GM13977 (cell line): ENCODE measurements around the gene NTRK2.
A peak's percentile ranks its signal among the peaks of the same experiment; 100 is the strongest.

Experiments used
- DNase-seq: peaks from one replicate; pipeline ENCODE4 v3.0.0; 2012; ENCODE audit warnings: low spot score
- in situ Hi-C: fragments of 300-500 bp; cut with MboI; formaldehyde crosslinking; loops from one replicate; pipeline ENCODE4 v1.12.0; 2022; ENCODE audit warnings: low sequenced_read_pairs, low pct_unique_long_range_greater_than_20kb, mixed read lengths, inconsistent platforms; ENCODE audit not compliant: unreplicated experiment
- TF ChIP-seq, protein P1 (sequence below): IDR thresholded peaks from 2 replicates; pipeline ENCODE4 v1.5.1; 2012; ENCODE audit warnings: mild to moderate bottlenecking, control low read depth; ENCODE audit not compliant: insufficient read depth; ENCODE audit errors: extremely low read depth, missing control alignments

Gene NTRK2

DNA sequence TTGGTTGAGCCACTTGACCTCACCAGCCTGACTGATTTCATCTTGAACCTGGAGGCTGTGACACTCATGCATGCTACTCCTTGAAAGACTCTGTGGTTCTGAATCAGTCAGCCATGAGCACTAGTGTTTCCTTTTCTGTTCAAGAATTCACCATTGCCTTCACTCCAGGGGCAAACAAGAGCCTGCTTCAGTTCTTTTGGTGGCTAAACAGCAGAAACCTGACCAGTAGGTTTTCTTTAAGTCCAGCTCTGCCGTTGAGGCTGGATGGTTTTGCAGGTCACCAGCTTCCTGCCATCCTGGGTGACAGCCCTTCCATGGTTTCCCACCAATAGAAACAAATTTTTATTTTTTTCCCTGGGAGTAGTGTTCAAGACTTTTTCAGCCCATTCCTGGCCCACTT is 10.0 kb downstream of the NTRK2 start:
- in situ Hi-C loops = loop anchor here (25.0 kb wide), 1 partner anchor 458 kb away; no protein-coding TSS in a partner anchor
- no peak for DNase-seq

DNA sequence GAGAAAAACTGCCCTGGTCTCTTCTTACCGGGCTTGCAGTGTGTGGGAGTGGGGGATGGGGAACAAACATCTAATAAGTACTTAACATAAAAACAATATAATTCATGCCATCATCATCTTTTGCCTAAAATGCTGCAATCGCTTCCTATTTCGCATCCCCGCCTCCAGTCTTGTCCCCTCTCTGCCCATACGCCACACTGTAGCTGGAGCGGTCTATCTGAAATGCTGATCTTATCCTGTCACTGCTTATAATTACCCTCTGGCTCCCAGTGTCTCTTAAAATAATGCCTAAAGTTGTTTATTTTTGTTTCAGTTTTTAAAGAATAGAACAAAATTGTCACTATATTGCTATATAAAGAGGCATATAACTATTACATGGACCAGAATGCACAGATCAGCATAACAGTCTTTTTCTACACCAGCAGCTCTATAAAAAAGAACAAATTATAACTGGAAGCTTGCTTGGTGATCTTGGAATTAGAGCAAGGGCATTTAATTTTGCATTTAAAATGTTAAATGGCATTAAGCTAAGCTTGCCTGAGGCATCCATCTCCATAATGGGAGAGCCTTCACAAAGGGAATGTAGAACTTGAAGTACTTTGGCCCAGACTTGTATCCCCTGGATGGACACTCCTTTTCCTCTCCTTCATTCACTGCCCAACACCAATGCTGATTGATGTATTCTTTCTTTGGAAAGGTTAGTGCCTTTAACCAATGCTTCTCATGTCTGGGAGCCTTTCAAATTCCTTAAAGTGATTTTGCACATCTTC is 12.2 kb downstream of the NTRK2 start:
- in situ Hi-C loops = loop anchor here (25.0 kb wide), 1 partner anchor 456 kb away; no protein-coding TSS in a partner anchor
- TF ChIP-seq, protein P1, sequence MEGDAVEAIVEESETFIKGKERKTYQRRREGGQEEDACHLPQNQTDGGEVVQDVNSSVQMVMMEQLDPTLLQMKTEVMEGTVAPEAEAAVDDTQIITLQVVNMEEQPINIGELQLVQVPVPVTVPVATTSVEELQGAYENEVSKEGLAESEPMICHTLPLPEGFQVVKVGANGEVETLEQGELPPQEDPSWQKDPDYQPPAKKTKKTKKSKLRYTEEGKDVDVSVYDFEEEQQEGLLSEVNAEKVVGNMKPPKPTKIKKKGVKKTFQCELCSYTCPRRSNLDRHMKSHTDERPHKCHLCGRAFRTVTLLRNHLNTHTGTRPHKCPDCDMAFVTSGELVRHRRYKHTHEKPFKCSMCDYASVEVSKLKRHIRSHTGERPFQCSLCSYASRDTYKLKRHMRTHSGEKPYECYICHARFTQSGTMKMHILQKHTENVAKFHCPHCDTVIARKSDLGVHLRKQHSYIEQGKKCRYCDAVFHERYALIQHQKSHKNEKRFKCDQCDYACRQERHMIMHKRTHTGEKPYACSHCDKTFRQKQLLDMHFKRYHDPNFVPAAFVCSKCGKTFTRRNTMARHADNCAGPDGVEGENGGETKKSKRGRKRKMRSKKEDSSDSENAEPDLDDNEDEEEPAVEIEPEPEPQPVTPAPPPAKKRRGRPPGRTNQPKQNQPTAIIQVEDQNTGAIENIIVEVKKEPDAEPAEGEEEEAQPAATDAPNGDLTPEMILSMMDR = no peak
- DNase-seq = no peak

More for the DNA sequence above, 10.0 kb downstream of the NTRK2 start:
- TF ChIP-seq, protein P1 = no peak

DNA sequence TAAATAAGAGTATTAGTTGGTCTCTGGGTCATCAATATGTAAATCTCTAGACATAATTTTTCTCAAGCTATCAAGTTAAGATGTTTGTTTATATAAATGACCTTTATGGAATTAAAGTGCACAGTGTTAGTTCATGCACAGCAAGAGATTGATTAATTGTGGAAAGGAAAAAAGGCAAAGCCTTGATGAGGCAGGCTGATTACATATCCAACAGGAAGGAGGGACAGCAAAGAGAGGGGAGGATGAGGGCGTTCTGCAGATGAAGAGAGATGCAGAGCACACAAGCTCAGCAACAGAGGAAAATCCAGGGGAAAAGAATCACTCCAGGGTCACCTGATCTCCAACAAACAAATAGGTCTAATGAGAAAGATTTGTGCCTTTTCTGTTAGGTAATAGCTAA is 16.5 kb downstream of the NTRK2 start:
- in situ Hi-C loops = loop anchor here (25.0 kb wide), 1 partner anchor 451 kb away; no protein-coding TSS in a partner anchor
- DNase-seq = no peak
- TF ChIP-seq, protein P1 = no peak

DNA sequence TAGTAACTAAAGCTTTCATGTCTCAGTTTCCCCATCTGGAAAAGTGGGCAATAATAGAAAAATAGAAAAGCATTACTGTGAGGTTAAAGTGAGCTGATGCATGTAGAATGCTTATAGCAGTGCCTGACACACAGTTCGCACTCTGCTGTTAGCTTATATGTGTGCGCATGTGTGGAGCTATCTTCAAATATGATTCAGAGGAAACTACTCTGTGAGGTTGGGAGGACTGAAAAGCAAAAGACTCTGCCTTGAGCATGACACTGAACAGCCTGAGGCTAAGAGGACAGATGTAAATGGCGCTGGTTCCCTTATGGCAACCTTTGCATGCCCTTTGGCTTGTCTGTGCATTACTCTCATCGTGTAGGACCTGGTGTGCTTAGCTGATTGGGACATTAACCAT is 19.4 kb downstream of the NTRK2 start:
- DNase-seq = no peak
- TF ChIP-seq, protein P1 = no peak
- in situ Hi-C loops = loop anchor here (25.0 kb wide), 1 partner anchor 448 kb away; no protein-coding TSS in a partner anchor

DNA sequence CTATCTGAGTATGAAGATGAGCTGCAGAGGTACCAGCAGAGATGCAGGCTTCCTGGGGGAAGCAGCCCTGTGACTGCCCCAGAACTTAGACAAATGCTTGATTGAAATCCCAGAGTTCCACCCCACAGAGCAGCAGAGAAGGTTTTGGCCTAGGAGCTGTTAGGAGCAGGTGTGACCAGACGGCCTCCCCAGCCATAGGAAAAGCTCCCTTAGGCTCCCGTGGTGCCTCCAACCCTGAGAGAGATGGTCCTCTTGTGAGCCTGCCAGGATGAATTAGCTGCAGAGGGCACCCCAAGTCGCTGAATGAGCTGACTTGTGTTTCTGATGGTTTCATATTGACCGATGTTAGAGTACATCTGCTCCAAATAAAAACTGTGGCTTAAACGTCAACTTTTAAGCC is 22.1 kb downstream of the NTRK2 start:
- in situ Hi-C loops = loop anchor here (10.0 to 25.0 kb wide), 3 partner anchors 93 to 446 kb away; no protein-coding TSS in a partner anchor
- no peak for DNase-seq

DNA sequence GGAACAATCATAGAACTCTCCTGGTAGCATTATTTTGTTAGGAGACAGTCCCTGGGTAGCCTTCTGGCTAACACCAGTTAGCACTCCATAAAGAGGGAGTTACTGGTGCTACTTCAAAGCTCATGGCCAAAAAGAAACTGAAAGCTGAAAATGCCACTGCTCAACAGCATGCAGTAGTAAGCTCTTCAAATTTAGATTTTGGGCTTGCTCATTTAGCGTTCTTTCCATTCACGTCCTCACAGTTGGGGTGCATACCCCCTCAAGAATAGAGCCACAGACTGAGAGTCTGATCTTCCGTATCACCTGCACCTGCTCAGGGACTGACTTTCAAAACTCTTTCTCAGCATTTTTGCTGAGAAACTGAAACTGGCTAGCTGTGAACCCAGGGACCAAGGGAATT is 24.7 kb downstream of the NTRK2 start:
- peak; percentile 54 for DNase-seq
- in situ Hi-C loops = loop anchor here (10.0 to 25.0 kb wide), 3 partner anchors 91 to 443 kb away; no protein-coding TSS in a partner anchor
- TF ChIP-seq, protein P1 = no peak

More for the DNA sequence above, 22.1 kb downstream of the NTRK2 start:
- TF ChIP-seq, protein P1 = no peak
